Activated CD8-positive, alpha-beta memory T cell treated with anti-CD3 and anti-CD28 coated beads for 24 hours (primary cell): Measurements from ENCODE around the gene IRAK2.
"Not testable (repeated sequence)": the region's sequence is repeated elsewhere in the genome, so short reads cannot be mapped to it uniquely, and the experiment has no call there.

ENCODE experiments used
- DNase-seq: peaks from one replicate; pipeline ENCODE4 v3.0.0-alpha.2; 2020

Gene IRAK2

DNA sequence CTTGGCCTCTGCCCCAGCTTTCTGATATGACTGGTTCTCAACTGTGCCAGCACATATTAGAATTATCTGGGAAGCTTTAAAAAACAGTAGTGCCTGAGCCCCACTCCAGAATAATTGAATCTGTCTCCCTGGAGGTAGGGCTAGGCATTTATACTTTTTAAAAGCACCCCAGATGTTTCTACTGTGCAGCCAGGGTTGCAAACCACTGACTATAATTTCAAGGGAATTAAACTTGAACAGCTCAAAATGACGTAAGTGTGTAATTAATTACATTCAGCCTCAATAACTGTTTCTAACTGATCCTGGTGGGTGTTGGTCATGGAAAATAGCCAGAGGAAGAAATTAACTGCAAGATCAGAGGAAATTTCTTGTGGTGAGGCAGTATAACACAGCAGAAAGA lies 4.4 kb upstream of the IRAK2 start:
- DNase-seq = no peak

DNA sequence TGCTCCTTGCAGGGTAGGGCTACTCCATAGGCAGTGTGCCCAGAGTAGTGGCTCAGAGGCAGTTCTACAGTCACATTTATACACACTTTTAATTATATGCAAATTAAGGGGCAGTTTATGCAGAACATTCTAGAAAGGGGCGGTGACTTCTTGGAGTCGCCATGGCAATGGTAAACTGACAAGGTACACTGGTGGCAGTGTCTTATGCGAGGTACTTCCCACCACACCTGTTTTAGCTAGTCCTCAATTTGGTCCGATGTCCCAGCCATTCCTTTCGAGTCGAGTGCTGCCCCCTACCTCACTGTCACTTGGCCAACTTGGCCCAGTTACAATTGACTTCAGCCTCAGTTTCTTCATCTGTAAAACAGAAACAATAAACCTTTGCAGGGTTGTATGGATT lies 3.8 kb upstream of the IRAK2 start:
- no peak for DNase-seq

GRCh38 chr3:10162185-10162584 lies 2.5 kb upstream of the IRAK2 start:
- DNase-seq = no peak

DNA sequence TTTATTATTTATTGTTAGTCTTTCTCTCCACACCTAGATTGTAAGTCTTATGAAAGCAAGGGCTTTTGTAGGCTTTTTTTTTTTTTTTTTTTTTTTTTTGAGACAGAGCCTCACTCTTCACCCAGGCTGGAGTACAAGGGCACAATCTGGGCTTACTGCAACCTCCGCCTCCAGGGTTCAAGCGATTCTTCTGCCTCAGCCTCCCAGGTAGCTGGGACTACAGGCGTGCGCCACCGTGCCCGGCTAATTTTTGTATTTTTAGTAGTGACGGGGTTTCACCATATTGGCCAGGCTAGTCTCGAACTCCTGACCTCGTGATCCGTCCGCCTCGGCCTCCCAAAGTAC lies 546 bp upstream of the IRAK2 start:
- not testable (repeated sequence) for DNase-seq

DNA sequence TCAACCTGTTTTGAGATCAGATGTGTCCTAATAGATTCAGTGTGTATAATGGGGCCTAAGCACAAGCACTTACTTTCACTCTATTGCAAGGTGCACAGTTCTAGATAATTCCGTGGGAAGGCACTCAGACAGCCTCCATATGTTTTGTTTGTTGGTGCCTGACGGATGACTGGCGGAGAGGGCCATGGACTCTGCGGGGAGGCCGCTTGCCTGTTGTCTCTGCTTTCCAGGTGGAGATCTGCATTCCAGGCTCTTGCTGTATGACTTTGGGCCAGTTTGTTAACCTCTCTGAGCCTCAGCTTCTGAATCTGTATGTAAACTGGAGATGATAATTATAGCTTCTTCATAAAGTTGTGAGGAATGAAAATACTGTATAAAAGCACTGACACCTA lies 1.5 kb downstream of the IRAK2 start:
- no peak for DNase-seq

DNA sequence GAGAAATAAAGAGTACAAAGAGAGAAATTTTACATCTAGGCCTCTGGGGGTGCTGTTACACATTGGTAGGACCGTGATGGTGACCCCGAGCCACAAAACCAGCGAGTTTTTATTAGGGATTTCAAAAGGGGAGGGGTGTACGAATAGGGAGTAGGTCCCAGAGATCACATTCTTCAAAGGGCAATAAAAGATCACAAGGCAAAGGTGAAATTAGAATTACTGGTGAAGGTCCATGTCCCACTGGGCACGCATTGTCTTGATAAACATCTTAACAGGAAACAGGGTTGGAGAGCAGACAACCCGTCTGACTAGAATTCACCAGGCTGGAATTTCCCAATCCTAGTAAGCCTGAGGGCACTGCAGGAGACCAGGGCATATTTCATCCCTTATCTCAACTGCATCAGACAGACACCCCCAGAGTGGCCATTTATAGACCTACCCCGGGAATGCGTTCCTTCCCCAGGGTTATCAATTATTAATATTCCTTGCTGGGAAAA lies 4.3 kb downstream of the IRAK2 start:
- no peak for DNase-seq

DNA sequence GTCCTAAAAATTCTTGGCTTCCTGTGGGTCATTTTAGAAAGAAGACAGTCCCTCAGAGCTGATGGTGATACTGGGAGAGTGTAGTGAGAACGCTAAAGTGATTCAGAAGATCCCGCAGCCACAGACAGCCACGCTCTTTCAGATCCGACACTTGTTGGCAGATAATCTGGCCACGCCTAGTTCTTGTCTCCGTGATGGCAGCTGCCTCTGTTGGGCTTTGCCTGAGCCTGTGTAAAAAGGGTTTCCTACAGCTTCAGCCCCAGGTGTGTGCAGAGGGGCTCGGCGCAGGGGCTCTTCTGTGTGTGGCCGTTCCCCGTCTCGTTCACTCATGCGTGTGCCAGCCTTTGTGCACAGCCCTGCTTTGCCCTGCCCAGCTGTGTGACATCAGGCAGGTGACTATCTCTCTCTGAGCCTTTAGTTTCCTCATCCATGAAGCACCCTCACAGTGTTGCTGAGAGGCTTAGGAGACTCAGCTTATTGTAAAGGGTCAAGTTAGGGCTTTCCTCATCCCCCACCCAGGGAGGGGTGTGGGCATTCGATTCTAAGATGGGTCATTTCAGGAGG lies 6.3 kb downstream of the IRAK2 start:
- no peak for DNase-seq

DNA sequence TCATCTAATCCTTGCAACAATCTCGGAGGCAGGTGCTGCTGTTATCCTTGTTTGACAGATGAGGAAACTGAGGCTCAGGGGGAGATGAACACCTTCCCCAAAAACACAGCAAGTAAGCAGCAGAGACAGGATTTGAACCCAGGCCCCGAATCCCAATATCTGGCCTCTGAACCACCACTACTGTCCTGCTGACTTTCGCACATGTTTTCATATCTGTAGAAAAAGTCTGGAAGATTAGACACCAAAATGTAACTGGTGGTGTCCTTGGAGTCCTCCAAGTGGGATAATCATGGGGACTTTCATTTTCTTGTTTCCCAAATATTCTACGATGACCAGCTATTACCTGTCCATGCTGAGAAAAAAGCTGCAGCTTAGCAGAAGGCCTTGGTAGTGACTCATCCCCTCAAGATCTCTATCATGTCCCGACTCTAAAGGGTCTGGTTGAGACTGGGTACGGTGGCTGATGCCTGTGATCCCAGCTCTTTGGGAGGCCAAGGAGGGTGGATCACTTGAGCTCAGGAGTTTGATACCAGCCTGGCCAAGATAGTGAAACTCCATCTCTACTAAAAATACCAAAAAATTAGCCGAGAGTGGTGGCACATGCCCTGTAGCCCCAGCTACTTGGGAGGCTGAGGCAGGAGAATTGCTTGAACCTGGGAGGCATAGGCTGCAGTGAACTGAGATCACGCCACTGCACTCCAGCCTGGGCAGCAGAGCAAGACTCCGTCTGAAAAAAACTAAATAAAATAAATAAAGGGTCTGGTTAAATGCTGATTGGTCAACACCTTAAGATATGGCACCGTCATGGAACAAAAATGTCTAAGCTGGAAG lies 8.6 kb downstream of the IRAK2 start:
- DNase-seq = no peak

DNA sequence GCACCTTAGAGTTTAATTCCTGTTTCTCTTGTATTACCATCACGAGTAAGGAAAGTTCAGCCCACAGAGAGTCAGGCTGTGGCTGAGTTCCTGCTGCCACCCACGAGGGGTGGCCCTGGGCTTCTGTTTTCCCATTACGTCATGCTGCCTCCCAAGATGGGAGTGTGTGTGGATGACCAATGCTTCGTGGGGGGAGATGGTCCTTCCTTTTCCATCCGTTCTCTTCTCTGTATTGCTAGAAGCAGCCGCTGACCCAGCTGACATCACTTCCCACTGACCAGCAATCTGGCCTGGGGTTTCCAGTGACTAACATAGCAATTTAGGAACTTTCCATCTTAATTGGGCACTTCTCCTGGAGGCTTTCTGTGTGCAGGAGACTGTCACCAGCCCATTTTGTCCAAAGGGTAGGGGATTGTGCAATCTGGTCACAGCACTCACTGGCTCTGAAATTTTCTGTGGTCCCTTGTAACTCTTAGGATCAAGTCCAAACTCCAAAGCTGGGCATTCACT lies 9.3 kb downstream of the IRAK2 start:
- no peak for DNase-seq

DNA sequence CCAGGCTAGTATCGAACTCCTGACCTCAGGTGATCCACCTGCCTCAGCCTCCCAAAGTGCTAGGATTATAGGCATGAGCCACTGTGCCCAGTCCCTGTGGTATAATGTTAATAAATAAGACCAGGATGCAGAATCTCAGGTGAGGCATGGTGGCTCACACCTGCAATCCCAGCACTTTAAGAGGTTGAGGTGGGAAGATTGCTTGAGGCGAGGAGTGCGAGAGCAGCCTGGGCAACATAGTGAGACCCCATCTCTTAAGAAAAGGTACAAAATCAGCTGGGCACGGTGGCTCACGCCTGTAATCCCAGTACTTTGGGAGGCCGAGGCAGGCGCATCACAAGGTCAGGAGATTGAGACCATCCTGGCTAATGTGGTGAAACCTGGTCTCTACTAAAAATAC lies 10.6 kb downstream of the IRAK2 start:
- DNase-seq = not testable (repeated sequence)

DNA sequence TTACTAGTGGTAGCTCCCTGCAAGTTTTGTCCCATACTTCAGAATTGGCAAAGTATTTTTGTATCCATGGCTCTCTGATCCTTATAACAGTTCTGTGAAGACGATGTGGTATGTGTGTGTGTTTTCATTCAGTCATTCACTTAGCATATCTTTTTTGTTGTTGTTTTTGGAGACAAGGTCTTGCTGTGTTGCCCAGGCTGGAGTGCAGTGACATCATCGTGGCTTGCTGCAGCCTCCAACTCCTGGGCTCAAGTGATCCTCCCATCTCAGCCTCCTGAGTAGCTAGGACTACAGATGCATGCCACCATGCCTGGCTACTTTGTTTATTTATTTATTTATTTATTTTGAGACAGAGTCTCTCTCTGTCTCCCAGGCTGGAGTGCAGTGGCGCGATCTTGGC lies 11.4 kb downstream of the IRAK2 start:
- DNase-seq = not testable (repeated sequence)

- DNase-seq = no peak
Measured at GRCh38 chr3:10177737-10178136, 13.0 kb downstream of the IRAK2 start.

GRCh38 chr3:10178892-10179291 lies 14.2 kb downstream of the IRAK2 start:
- DNase-seq = no peak

DNA sequence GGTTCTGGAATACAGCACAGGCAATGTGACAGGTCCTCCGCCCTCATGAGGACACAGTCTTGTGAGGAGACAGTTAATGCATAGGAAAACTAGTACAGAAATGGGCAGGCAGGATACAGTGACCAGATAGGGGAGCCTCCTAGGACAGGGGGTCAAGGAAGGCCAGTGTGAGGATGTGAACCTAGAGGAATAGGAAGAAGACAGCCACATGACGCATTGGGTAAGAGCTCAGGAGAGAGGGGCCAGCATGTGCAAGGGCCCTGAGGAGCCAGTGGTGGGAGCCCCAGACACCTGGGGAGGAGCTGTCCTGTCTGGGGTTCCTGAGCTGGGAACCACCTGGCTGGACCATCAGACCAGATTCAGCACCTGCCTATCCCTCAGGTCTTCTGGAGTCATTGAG lies 15.6 kb downstream of the IRAK2 start:
- DNase-seq = no peak

DNA sequence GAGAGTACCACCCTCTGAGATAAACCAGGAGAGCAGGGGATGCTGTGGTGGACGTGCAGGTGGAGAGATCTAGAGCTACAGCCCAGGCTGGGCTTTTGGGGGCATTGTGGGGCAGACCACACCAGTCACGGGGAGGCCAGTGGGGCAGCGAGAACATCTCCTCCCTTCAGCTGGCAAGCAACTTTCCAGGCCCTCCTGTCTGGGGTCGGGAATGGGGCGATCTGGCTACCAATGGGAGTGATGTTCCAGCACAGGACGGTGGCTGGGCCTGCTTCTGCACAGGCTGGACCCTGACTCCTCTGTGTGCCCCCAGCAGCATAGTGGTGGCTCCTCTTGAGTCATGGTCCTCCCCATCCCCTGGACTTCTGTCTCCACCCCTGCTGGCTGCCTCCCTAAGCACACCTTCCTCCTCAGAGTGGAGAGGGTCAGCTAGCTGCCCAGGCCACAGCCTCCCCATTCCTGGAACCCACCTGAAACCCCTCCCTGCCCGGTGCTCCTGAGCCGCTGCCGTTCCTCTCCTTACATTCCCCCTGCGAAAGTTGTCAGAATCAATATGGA lies 16.1 kb downstream of the IRAK2 start:
- DNase-seq = no peak

DNA sequence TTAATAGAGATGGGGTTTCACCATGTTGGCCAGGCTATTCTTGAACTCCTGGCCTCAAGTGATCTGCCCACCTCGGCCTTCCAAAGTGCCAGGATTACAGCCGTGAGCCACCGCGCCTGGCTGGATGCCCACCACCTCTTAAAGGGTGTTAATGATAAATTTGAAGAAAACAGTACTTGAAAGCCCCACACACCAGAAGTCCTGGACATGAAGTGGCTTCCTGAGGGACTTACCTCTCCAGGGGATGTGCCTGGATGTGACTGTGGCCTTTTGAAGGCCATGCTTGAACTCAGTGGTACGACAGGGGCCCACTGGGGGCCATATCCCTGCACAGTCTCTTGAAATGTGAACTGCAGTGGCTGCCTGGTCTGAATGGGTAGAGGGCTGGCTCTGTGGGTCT lies 18.2 kb downstream of the IRAK2 start:
- no peak for DNase-seq

- DNase-seq = no peak
Measured at GRCh38 chr3:10184250-10184649, 19.5 kb downstream of the IRAK2 start.

DNA sequence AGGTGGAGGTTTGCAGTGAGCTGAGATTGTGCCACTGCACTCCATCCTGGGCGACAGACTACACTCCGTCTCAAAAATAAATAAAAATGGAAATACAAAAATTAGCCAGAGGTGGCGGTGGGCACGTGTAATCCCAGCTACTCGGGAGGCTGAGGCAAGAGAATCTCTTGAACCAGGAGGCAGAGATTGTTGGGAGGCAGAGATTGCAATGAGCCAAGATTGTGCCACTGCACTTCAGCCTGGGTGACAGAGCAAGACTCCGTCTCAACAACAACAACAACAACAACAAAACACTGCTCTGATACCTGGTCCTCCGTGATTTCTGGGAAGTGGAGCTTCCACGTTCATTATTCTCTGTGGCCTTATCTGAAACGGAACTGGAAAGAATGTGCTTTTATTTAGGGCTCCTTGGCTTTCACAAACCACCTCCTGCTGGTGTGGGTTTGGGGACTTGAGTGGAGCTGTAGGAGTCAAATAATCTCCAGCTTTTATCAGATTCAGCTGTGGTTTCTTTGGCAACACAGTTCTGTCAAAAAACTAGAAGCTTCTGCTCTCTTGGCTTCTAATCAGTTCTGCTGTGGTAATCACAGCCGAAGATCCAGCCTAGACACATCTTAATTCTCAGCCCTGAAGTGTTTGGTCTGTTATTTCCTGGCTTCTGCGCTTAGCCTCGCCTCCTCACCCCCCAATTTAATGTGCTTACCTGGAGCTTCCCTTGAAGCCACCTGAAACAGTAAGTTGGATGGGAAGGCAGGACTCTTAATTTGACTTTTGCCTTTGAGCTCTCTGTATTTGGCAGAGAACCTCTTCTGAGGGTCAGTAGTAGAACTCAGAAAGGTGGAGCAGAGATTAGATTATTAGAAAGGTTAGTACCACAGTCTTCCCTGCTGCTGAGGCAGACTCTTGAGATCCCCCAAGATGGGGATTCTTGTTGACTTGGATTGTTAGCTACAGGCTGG lies 21.4 kb downstream of the IRAK2 start:
- DNase-seq = no peak

DNA sequence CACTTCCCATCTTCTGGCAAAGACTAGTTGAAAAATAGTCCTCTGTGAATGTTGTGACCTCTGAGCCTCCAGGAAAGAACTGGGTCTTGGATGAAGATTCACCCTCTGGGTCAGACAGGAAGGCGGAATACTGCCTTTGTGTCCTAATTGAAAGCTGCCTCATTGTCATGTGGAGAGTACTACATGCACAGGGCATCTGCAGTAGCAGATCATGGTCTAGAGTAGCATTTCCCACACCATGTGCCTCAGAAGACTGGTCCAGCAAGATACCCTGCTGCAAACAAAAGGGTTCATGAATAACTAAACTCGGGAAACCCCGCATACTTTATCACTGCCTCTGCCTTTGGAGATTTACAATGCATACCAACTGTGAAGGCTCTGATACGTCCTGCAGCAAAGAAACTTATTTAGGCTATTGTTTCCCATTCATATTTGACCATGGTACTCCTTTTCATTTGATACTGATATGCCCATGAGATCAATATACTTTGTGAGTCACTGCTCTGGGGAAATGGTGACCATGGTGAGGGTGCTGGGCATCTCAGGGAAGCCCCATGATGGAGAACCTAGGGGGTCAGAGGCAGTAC lies 22.7 kb downstream of the IRAK2 start:
- DNase-seq = no peak

DNA sequence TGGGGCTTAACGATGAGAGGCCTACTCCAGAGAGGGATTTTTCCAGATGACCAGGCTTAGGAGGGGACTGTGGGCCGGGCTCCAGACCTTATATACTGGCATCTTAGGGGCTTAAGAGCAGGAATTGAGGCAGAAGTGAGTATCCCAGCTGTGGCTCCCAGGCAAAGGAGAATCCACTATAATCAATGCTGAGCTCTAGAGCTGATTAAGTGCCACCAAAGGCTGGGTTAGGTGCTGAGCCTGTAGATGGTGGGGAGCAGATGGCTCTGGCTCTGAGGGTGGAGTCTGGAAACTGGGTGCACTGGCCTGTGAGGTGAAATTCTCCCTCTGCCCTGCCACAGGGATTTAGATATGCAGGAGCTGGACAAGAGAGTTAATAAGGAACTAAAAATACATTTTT lies 23.2 kb downstream of the IRAK2 start:
- DNase-seq = no peak

- no peak for DNase-seq
Measured at GRCh38 chr3:10188804-10189556, 24.3 kb downstream of the IRAK2 start.
